ENCODE measurements around the gene GRK2. TPM values are rescaled to one million over a fixed set of nuclear protein-coding genes. Genes with fewer than 3 reads are reported as not detected.

Gene GRK2
- total and polyA plus RNA-seq, 5 donors from 2014 or later, result 13.2 to 295 (median 25.4) TPM

DNA sequence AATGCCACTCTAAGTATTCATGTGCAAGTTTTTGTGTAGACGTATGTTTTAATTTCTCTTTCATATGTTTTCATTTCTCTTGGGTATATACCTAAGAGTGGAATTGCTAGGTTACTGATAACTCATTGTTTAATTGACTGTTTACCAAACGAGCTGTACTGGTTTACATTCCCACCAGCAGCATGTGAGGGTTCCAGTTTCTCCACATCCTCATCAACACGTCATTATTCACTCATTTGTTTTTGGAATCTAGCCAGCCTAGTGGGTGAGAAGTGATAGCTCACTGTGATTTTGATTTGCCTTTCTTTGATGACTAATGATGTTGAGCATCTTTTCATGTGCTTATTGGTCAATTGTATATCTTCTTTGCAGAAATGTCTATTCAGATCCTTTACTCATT lies 26.8 kb downstream of the GRK2 start:
- H3K27ac Mint-ChIP-seq, result peak overlapping the region in 2 of 3 donors; percentile 13 to 50
- Histone ChIP-seq H3K4me1 (ENCODE audit: control insufficient read depth, insufficient read depth, low read length, poor library complexity, severe bottlenecking) (peaks cover 51% of the 10 kb centered on the region), H3K36me3 (ENCODE audit: control insufficient read depth, insufficient read depth, low read length) (peaks cover 51% of the 10 kb centered on the region), H3K4me3 (ENCODE audit: low read depth, low read length) (peak overlapping the region; percentile 41), H3K27ac (ENCODE audit: insufficient read depth, low read length, poor library complexity, severe bottlenecking) (peak overlapping the region; percentile 51), H3K27me3 (ENCODE audit: control insufficient read depth, insufficient read depth, low read length) (no peaks in the 10 kb centered on the region), H3K9me3 (ENCODE audit: control insufficient read depth in 2 of 2, low read length in 2 of 2) (peaks cover 6 to 11% of the 10 kb centered on the region in 2 experiments)
- H3K27me3 Mint-ChIP-seq, result peaks cover 4% of the 10 kb centered on the region
- peaks cover 18 to 55% (median 33%) of the 10 kb centered on the region in 4 donors for H3K4me1 Mint-ChIP-seq
- DNase-seq, result no peak
- no peak for ATAC-seq (ENCODE audit: low read depth in 2 of 2)
- H3K4me3 Mint-ChIP-seq, result peak overlapping the region; percentile 61 to 95 (median 75)
- peaks cover 27% of the 10 kb centered on the region for H3K36me3 Mint-ChIP-seq
- peaks cover 0 to 12% (median 2%) of the 10 kb centered on the region in 7 donors for H3K9me3 Mint-ChIP-seq

DNA sequence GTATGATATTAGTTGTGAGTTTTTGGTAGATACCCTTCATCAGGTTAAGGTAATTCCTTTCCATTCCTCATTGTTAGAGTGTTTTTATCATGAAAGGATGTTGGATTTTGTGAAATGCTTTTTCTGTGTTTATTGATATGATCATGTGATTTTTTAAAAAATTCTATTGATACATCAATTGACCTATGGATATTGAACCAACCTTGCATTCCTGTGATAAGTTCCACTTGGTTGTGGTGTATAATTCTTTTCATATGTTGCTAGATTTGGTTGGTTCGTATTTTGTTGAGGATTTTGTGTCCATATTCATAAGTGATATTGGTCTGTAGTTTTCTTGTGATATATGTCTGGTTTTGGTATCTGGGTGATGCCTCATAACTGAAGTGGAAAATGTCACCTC lies 29.6 kb downstream of the GRK2 start:
- Mint-ChIP-seq H3K4me3 (peak overlapping the region in 1 of 4 donors; percentile 48), H3K36me3 (peaks cover 35% of the 10 kb centered on the region), H3K9me3 (peaks cover 0 to 12% (median 2%) of the 10 kb centered on the region in 7 donors), H3K4me1 (peaks cover 23 to 50% (median 36%) of the 10 kb centered on the region in 4 donors), H3K27me3 (peaks cover 4% of the 10 kb centered on the region), H3K27ac (peak overlapping the region in 1 of 3 donors; percentile 85)
- Histone ChIP-seq H3K4me3 (ENCODE audit: low read depth, low read length) (no peak overlapping the region), H3K27me3 (ENCODE audit: control insufficient read depth, insufficient read depth, low read length) (no peaks in the 10 kb centered on the region), H3K9me3 (ENCODE audit: control insufficient read depth in 2 of 2, low read length in 2 of 2) (peaks cover 6 to 11% of the 10 kb centered on the region in 2 experiments), H3K4me1 (ENCODE audit: control insufficient read depth, insufficient read depth, low read length, poor library complexity, severe bottlenecking) (peaks cover 38% of the 10 kb centered on the region), H3K27ac (ENCODE audit: insufficient read depth, low read length, poor library complexity, severe bottlenecking) (no peak overlapping the region), H3K36me3 (ENCODE audit: control insufficient read depth, insufficient read depth, low read length) (peaks cover 71% of the 10 kb centered on the region)
- no peak for ATAC-seq (ENCODE audit: low read depth in 2 of 2)
- DNase-seq, result peak in 1 of 3 donors; percentile 40

DNA sequence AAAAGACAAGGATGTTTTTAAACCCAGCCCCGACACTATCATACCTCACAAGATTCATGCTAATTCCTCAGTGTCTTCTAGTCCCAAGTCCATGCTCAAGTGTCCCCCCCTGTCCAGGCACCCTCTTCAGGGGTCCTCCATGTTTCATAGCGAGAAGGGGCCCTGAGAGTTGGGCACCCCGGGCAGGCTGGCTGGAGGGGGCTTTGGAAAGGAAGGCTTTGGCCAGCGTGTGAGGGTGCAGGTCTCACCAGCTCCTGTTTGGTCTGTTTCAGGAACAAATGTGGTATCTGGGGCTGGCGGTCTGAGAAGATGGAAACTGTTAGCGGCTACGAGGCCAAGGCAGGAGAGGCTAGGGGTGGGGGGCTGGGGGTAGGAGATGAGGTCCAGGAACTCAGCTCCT lies 32.5 kb downstream of the GRK2 start:
- Histone ChIP-seq H3K27ac (ENCODE audit: insufficient read depth, low read length, poor library complexity, severe bottlenecking) (no peak overlapping the region), H3K4me3 (ENCODE audit: low read depth, low read length) (no peak overlapping the region), H3K4me1 (ENCODE audit: control insufficient read depth, insufficient read depth, low read length, poor library complexity, severe bottlenecking) (peaks cover 21% of the 10 kb centered on the region), H3K36me3 (ENCODE audit: control insufficient read depth, insufficient read depth, low read length) (peaks cover 61% of the 10 kb centered on the region), H3K9me3 (ENCODE audit: control insufficient read depth in 2 of 2, low read length in 2 of 2) (peaks cover 6 to 11% of the 10 kb centered on the region in 2 experiments), H3K27me3 (ENCODE audit: control insufficient read depth, insufficient read depth, low read length) (no peaks in the 10 kb centered on the region)
- Mint-ChIP-seq H3K27ac (peak overlapping the region in 2 of 3 donors; percentile 2 to 78), H3K9me3 (peaks cover 0 to 12% (median 2%) of the 10 kb centered on the region in 7 donors), H3K4me1 (peaks cover 14 to 37% (median 26%) of the 10 kb centered on the region in 4 donors), H3K4me3 (peak overlapping the region in 2 of 4 donors; percentile 18 to 44), H3K27me3 (no peaks in the 10 kb centered on the region), H3K36me3 (peaks cover 27% of the 10 kb centered on the region)
- ATAC-seq (ENCODE audit: low read depth in 2 of 2) (no peak), DNase-seq (no peak)

DNA sequence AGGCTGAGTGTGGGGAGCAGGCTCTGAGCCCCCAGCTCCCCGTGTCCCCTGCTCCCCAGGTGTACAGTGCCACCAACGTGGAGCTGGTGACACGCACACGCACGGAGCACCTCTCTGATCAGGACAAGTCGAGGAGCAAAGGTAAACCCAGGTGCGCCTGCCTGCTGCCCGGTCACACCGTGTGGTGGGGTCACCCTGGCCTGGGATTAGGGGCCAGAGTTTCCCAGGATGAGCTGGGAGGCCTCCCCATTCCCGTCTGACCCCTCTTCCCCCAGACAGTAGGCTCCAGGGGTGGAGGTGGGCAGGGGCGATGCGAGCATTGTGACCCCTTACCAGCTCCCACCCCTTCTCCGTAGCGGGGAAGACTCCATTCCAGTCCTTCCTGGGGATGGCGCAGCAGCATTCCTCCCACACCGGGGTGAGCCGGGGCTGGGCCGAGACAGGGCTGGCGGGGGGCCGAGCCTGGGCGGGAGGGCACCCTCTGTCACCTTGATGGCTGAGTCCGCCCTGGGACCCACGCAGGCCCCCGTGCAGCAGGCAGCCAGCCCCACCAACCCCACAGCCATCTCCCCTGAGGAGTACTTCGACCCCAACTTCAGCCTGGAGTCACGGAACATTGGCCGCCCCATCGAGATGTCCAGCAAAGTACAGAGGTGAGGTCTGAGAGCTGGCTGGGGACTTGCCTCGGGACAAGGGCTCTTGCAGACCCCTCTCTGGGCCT lies 33.4 kb downstream of the GRK2 start:
- Histone ChIP-seq H3K36me3 (ENCODE audit: control insufficient read depth, insufficient read depth, low read length) (peaks cover 53% of the 10 kb centered on the region), H3K4me3 (ENCODE audit: low read depth, low read length) (no peak overlapping the region), H3K27ac (ENCODE audit: insufficient read depth, low read length, poor library complexity, severe bottlenecking) (no peak overlapping the region), H3K9me3 (ENCODE audit: control insufficient read depth in 2 of 2, low read length in 2 of 2) (peaks cover 6 to 11% of the 10 kb centered on the region in 2 experiments), H3K4me1 (ENCODE audit: control insufficient read depth, insufficient read depth, low read length, poor library complexity, severe bottlenecking) (peaks cover 25% of the 10 kb centered on the region), H3K27me3 (ENCODE audit: control insufficient read depth, insufficient read depth, low read length) (no peaks in the 10 kb centered on the region)
- Mint-ChIP-seq H3K27ac (no peak overlapping the region), H3K4me1 (peaks cover 9 to 35% (median 24%) of the 10 kb centered on the region in 4 donors), H3K36me3 (peaks cover 23% of the 10 kb centered on the region), H3K9me3 (peaks cover 0 to 12% (median 2%) of the 10 kb centered on the region in 7 donors), H3K27me3 (no peaks in the 10 kb centered on the region), H3K4me3 (peak overlapping the region in 1 of 4 donors; percentile 35)
- DNase-seq, result no peak
- no peak for ATAC-seq (ENCODE audit: low read depth in 2 of 2)

DNA sequence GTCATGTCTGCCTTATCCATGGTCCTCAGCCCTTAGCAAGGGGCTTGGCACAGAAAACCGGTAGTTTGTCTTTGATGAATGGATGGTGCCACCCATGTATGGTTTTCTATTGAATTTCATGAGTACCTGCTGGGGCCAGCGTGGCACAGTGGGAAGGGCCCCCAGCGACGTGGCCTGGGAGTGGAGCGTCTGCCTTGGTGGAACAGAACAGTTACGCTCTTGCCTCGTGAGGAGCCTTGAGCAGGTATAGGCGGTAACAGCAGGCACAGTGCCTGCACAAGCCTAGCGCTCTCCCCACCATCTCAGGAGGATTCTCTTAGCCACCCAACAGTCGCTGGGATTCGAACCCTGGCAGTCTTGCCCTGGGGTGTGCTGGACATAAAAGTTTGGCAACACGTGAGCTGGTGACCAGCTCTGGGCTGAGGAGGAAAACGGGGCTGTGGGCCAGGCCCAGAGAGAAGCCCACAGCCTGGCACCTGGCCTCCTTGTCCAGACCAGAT lies 34.0 kb downstream of the GRK2 start:
- H3K9me3 Mint-ChIP-seq, result peaks cover 0 to 12% (median 2%) of the 10 kb centered on the region in 7 donors

DNA sequence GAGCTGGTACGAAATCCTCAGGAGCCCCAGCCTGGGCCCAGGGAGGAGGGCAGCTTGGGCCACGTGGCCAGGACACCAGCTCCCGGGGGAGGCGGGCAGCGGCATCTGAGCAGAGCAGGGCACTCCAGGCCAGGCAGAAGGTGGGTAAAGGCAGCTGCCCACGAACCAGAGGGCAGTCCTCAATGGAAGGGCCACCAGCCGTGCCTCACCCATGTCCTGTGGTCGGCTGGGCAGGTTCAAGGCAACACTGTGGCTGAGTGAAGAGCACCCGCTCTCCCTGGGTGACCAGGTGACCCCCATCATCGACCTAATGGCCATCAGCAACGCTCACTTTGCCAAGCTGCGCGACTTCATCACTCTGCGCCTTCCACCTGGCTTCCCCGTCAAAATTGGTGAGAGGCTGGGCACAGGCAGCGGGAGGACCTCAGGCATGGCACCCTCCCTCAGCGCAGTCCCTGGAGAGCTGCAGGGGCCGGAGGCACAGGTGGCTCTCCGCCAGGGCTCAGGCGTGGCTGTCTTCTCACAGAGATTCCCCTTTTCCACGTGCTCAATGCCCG lies 34.6 kb downstream of the GRK2 start:
- Mint-ChIP-seq H3K36me3 (peaks cover 25% of the 10 kb centered on the region), H3K4me3 (peak overlapping the region in 1 of 4 donors; percentile 35), H3K27me3 (no peaks in the 10 kb centered on the region), H3K4me1 (peaks cover 9 to 42% (median 30%) of the 10 kb centered on the region in 4 donors), H3K9me3 (peaks cover 0 to 10% (median 2%) of the 10 kb centered on the region in 7 donors), H3K27ac (peak overlapping the region in 1 of 3 donors; percentile 43)
- ATAC-seq (ENCODE audit: low read depth in 2 of 2) (no peak), DNase-seq (no peak)
- H3K27me3 ChIP-seq (ENCODE audit: control insufficient read depth, insufficient read depth, low read length), result no peaks in the 10 kb centered on the region
- peaks cover 3 to 6% of the 10 kb centered on the region in 2 experiments for H3K9me3 ChIP-seq (ENCODE audit: control insufficient read depth in 2 of 2, low read length in 2 of 2)
- H3K4me3 ChIP-seq (ENCODE audit: low read depth, low read length), result no peak overlapping the region
- peaks cover 27% of the 10 kb centered on the region for H3K4me1 ChIP-seq (ENCODE audit: control insufficient read depth, insufficient read depth, low read length, poor library complexity, severe bottlenecking)
- peaks cover 46% of the 10 kb centered on the region for H3K36me3 ChIP-seq (ENCODE audit: control insufficient read depth, insufficient read depth, low read length)
- H3K27ac ChIP-seq (ENCODE audit: insufficient read depth, low read length, poor library complexity, severe bottlenecking), result no peak overlapping the region

More for the DNA sequence above, 34.0 kb downstream of the GRK2 start:
- no peaks in the 10 kb centered on the region for H3K27me3 ChIP-seq (ENCODE audit: control insufficient read depth, insufficient read depth, low read length)
- no peak overlapping the region for H3K4me3 ChIP-seq (ENCODE audit: low read depth, low read length)
- H3K4me3 Mint-ChIP-seq, result peak overlapping the region in 3 of 4 donors; percentile 5 to 63 (median 35)
- peaks cover 51% of the 10 kb centered on the region for H3K36me3 ChIP-seq (ENCODE audit: control insufficient read depth, insufficient read depth, low read length)
- DNase-seq (no peak), ATAC-seq (ENCODE audit: low read depth in 2 of 2) (no peak)
- H3K9me3 ChIP-seq (ENCODE audit: control insufficient read depth in 2 of 2, low read length in 2 of 2), result peaks cover 6 to 11% of the 10 kb centered on the region in 2 experiments
- H3K27ac ChIP-seq (ENCODE audit: insufficient read depth, low read length, poor library complexity, severe bottlenecking), result no peak overlapping the region
- H3K4me1 ChIP-seq (ENCODE audit: control insufficient read depth, insufficient read depth, low read length, poor library complexity, severe bottlenecking), result peaks cover 27% of the 10 kb centered on the region
- peaks cover 9 to 38% (median 28%) of the 10 kb centered on the region in 4 donors for H3K4me1 Mint-ChIP-seq
- H3K36me3 Mint-ChIP-seq, result peaks cover 23% of the 10 kb centered on the region
- no peaks in the 10 kb centered on the region for H3K27me3 Mint-ChIP-seq
- no peak overlapping the region for H3K27ac Mint-ChIP-seq

DNA sequence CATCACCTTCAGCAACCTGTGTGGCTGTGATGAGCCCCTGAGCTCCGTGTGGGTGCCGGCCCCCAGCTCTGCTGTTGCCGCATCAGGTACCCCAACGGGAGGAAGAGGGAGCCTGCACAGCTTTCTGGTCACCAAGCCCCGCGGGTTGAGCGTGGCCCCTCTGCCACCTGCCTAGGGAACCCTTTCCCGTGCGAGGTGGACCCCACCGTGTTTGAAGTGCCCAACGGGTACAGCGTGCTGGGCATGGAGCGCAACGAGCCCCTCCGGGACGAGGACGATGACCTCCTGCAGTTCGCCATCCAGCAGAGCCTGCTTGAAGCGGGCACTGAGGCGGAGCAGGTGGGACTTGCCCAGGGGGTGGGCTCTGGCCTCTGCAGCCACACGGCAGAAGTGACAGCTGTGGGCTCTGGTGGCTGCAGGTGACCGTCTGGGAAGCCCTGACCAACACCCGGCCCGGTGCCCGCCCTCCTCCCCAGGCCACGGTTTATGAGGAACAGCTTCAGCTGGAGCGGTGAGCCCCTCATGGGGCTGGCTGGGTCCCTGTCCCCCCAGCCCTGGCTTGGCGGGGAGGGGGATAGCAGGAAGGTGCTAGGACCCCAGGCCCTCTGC lies 35.1 kb downstream of the GRK2 start:
- H3K4me1 ChIP-seq (ENCODE audit: control insufficient read depth, insufficient read depth, low read length, poor library complexity, severe bottlenecking), result peaks cover 27% of the 10 kb centered on the region
- no peaks in the 10 kb centered on the region for H3K27me3 ChIP-seq (ENCODE audit: control insufficient read depth, insufficient read depth, low read length)
- DNase-seq (no peak), ATAC-seq (ENCODE audit: low read depth in 2 of 2) (no peak)
- peaks cover 0 to under 1% of the 10 kb centered on the region in 2 experiments for H3K9me3 ChIP-seq (ENCODE audit: control insufficient read depth in 2 of 2, low read length in 2 of 2)
- Mint-ChIP-seq H3K9me3 (peaks cover 0 to 4% (median 1%) of the 10 kb centered on the region in 7 donors), H3K4me3 (no peak overlapping the region), H3K36me3 (peaks cover 19% of the 10 kb centered on the region), H3K4me1 (peaks cover 5 to 43% (median 26%) of the 10 kb centered on the region in 4 donors), H3K27me3 (no peaks in the 10 kb centered on the region), H3K27ac (peak overlapping the region in 1 of 3 donors; percentile 43)
- no peak overlapping the region for H3K27ac ChIP-seq (ENCODE audit: insufficient read depth, low read length, poor library complexity, severe bottlenecking)
- peaks cover 40% of the 10 kb centered on the region for H3K36me3 ChIP-seq (ENCODE audit: control insufficient read depth, insufficient read depth, low read length)
- H3K4me3 ChIP-seq (ENCODE audit: low read depth, low read length), result no peak overlapping the region

Measured in CD4-positive, CD25-positive, alpha-beta regulatory T cell (primary cell).